ENCODE measurements around the gene DDX41.

Gene DDX41

DNA sequence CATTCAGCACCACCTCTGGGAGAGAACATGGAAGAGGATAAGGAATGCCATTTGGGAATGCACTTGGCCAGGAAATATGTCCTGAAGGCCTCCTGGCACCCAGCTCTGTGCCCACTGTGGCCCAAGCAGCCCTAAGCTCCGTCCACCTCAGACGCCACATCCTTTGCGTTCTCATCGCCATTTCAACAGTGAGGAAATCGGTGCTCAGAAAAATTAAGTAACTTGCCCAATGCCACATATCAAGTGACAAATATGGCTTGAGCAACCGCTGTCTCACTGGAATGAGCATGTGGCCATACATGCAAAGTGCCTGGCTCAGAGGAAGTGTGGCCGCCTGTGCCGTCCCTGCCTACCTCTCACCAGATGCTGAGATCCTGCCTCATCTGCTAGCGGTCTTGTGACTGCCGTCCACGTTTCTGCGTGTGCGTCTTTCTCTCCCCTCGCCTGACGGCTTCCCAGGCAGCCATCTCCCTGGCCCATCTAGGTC is 6.2 kb downstream of the DDX41 start:
- Histone ChIP-seq H3K9me3 (ENCODE audit: control insufficient read depth, low read length) (no peaks in the 10 kb centered on the region), H3K36me3 (ENCODE audit: control insufficient read depth, insufficient read depth, low read length, severe bottlenecking) (peaks cover 55% of the 10 kb centered on the region), H3K27me3 (replicated peaks; ENCODE audit: control insufficient read depth, insufficient read depth, low read length) (no peaks in the 10 kb centered on the region), H3K4me3 (ENCODE audit: low read length) (no peak overlapping the region), H3K9ac (ENCODE audit: low read length) (no peak overlapping the region), H3K4me1 (ENCODE audit: control insufficient read depth, insufficient read depth, low read length) (peaks cover 12% of the 10 kb centered on the region)
- no peak for DNase-seq (ENCODE audit: low read depth)

DNA sequence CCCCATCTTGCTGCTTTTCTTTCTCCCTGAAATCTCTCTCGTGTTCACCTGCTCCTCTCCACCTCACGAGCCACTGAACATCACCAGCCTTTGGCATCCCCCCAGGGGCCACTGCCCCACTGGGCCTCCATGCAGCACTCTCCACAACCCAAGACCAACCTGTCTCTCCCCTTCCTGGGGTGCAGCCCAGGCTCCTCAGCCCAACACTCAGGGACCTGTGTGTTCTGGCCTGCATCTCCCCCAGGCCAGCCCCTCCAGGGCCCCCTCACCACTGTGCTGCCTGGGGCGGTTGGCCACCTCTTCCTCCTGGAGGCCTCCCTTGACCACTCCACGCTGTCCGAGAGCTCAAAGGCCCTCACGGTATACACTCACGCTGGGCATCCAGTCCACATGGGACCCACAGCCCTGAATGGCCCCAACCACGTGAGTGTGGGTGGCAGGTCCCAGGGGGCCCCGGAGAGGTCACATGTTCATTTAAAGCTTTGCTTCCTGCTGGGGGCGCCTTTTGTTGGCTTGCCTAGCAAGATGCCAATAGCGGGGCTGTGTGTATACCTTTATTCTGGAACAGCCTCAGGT is 6.7 kb downstream of the DDX41 start:
- Histone ChIP-seq H3K36me3 (ENCODE audit: control insufficient read depth, insufficient read depth, low read length, severe bottlenecking) (peaks cover 50% of the 10 kb centered on the region), H3K4me1 (ENCODE audit: control insufficient read depth, insufficient read depth, low read length) (peaks cover 6% of the 10 kb centered on the region)

DNA sequence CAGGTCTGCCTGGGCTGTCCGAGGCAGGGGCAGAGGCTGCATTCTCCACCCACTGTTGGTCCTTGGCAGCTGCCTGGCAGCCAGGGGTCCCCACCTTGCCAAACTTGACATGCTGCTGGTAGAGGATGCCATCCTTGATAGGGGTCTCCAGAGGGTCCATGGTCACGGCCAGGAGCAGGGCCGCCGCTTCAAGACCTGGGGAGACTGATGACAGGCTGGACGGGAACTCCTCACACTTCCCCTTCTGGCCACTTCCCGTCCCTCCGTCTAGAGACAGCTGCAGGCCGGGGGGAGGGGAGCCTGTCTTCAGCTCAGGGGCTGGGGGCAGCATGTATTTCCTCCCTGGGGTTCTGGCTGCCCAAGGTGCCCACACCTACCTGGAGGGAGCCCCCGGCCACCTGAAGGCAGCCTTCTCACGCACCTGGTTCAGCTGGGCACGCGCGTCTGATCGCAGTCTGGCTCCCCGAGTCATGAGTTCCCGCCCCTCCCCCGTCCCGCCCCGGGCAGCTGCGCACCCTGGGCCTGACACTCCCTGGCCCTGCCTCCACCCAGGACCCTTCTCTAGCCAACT is 7.3 kb downstream of the DDX41 start, which contains the start of gene DOK3:
Gene DOK3 (minus strand): TSS at position 446 of the 571 bp plus-strand sequence. CDS start 286 bp downstream, at position 160.
- peaks cover 44% of the 10 kb centered on the region for H3K36me3 ChIP-seq (ENCODE audit: control insufficient read depth, insufficient read depth, low read length, severe bottlenecking)
- H3K27me3 ChIP-seq (replicated peaks; ENCODE audit: control insufficient read depth, insufficient read depth, low read length), result no peaks in the 10 kb centered on the region
- peaks cover 3% of the 10 kb centered on the region for H3K4me1 ChIP-seq (ENCODE audit: control insufficient read depth, insufficient read depth, low read length)
- no peak within 1 kb of the TSS for H3K4me3 ChIP-seq (ENCODE audit: low read length)
- no peak for DNase-seq (ENCODE audit: low read depth)
- H3K9me3 ChIP-seq (ENCODE audit: control insufficient read depth, low read length), result no peaks in the 10 kb centered on the region
- no peak within 1 kb of the TSS for H3K9ac ChIP-seq (ENCODE audit: low read length)

More for the DNA sequence above, 6.7 kb downstream of the DDX41 start:
- DNase-seq (ENCODE audit: low read depth), result no peak
- Histone ChIP-seq H3K9me3 (ENCODE audit: control insufficient read depth, low read length) (no peaks in the 10 kb centered on the region), H3K4me3 (ENCODE audit: low read length) (no peak overlapping the region), H3K27me3 (replicated peaks; ENCODE audit: control insufficient read depth, insufficient read depth, low read length) (no peaks in the 10 kb centered on the region), H3K9ac (ENCODE audit: low read length) (no peak overlapping the region)

DNA sequence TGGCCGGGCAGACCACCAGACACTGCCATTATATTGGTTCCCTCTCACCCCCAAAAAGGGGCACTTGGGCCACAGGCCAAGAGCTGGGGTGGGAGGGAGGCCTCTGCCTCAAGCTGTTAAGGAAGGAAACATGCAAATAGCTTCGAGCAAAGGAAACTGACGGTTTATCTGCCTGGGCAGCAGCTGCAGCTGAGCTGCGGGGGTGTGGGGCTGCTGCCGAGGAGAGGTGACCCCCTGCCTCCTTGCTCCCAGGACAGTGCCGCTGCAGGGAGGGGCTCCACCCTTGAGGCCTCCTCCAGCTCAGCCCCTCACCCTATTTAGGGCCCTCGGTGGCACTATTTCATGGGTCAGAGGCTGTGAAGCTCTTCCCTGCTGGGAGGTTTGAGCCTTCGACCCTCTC is 7.9 kb downstream of the DDX41 start:
- no peak for DNase-seq (ENCODE audit: low read depth)

DNA sequence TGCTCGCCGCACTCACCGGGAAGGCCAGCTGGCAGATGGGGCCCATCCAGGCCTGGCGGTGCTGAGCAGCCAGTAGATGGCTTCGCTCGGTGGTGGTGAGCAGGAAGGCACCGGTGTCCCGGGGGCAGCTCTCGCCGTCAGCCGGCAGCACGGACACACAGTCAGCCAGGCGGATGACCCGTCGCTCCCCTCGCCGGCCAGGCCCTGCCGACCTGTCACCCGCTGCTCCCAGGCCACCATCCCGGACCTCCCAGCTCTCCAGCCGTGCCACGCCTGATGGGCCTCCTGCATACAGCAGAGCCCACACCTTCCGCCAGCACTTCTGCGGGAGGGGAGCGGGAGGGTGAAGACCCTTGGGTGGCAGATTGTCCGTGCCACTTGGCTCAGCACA is 8.5 kb downstream of the DDX41 start:
- Histone ChIP-seq H3K4me1 (ENCODE audit: control insufficient read depth, insufficient read depth, low read length) (peaks cover 3% of the 10 kb centered on the region), H3K36me3 (ENCODE audit: control insufficient read depth, insufficient read depth, low read length, severe bottlenecking) (peaks cover 34% of the 10 kb centered on the region), H3K9me3 (ENCODE audit: control insufficient read depth, low read length) (no peaks in the 10 kb centered on the region), H3K4me3 (ENCODE audit: low read length) (no peak overlapping the region), H3K9ac (ENCODE audit: low read length) (no peak overlapping the region), H3K27me3 (replicated peaks; ENCODE audit: control insufficient read depth, insufficient read depth, low read length) (no peaks in the 10 kb centered on the region)
- no peak for DNase-seq (ENCODE audit: low read depth)

More for the DNA sequence above, 7.9 kb downstream of the DDX41 start:
- H3K9ac ChIP-seq (ENCODE audit: low read length), result no peak overlapping the region
- peaks cover 37% of the 10 kb centered on the region for H3K36me3 ChIP-seq (ENCODE audit: control insufficient read depth, insufficient read depth, low read length, severe bottlenecking)
- no peak overlapping the region for H3K4me3 ChIP-seq (ENCODE audit: low read length)
- no peaks in the 10 kb centered on the region for H3K27me3 ChIP-seq (replicated peaks; ENCODE audit: control insufficient read depth, insufficient read depth, low read length)
- H3K9me3 ChIP-seq (ENCODE audit: control insufficient read depth, low read length), result no peaks in the 10 kb centered on the region
- peaks cover 3% of the 10 kb centered on the region for H3K4me1 ChIP-seq (ENCODE audit: control insufficient read depth, insufficient read depth, low read length)

DNA sequence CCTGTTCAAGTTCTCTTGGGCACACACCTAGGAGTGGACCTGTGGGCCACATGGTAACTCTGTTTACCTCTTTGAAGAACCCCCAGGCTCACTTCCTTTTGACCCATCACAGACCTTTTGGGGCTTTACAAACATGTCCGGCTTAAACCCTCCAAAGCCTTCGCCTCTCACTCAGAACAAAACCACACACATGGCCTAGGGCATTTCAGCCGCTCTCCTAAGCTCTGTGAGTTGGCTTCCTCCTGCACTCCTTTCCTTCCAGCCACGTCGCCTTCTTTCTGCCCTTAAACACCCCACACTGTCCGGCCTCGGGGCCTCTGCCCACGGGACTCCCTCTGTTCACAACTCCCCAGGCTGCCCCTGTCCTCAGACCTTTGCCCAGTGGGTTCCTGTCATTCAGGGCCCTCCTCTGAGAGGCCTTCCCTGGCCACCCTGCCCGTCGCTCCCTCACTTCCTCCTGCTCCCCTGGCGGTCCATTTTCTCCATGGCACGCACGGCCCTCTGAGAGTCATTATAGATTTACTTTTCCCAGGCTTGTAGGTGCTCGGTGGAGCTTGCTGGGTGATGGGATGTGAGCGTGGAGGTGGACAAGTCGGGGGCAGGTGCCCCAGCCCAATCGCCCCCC is 9.1 kb downstream of the DDX41 start:
- Histone ChIP-seq H3K4me1 (ENCODE audit: control insufficient read depth, insufficient read depth, low read length) (peaks cover 3% of the 10 kb centered on the region), H3K27me3 (replicated peaks; ENCODE audit: control insufficient read depth, insufficient read depth, low read length) (no peaks in the 10 kb centered on the region), H3K36me3 (ENCODE audit: control insufficient read depth, insufficient read depth, low read length, severe bottlenecking) (peaks cover 29% of the 10 kb centered on the region), H3K4me3 (ENCODE audit: low read length) (no peak overlapping the region), H3K9ac (ENCODE audit: low read length) (no peak overlapping the region), H3K9me3 (ENCODE audit: control insufficient read depth, low read length) (no peaks in the 10 kb centered on the region)
- no peak for DNase-seq (ENCODE audit: low read depth)

DNA sequence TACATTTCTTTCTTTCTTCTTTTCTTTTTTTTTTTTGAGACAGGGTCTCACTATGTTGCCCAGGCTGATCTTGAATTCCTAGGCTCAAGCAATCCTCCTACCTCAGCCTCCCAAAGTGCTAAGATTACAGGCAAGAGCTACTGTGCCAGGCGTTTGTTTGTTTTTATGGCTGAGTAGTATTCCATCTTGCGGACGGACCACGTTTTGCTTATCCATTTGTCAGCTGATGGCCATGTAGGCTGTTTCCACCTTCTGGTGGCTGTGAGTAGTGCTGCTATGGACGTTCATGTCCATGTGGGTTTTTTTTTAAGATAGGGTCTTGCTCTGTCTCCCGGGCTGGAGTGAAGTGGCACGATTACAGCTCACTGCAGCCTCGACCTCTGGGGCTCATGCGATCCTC is 9.6 kb downstream of the DDX41 start:
- H3K9me3 ChIP-seq (ENCODE audit: control insufficient read depth, low read length), result no peaks in the 10 kb centered on the region
- H3K27me3 ChIP-seq (replicated peaks; ENCODE audit: control insufficient read depth, insufficient read depth, low read length), result no peaks in the 10 kb centered on the region
- peak; percentile 26 for DNase-seq (ENCODE audit: low read depth)
- no peak overlapping the region for H3K9ac ChIP-seq (ENCODE audit: low read length)
- peaks cover 3% of the 10 kb centered on the region for H3K4me1 ChIP-seq (ENCODE audit: control insufficient read depth, insufficient read depth, low read length)
- H3K36me3 ChIP-seq (ENCODE audit: control insufficient read depth, insufficient read depth, low read length, severe bottlenecking), result peaks cover 23% of the 10 kb centered on the region
- H3K4me3 ChIP-seq (ENCODE audit: low read length), result no peak overlapping the region

DNA sequence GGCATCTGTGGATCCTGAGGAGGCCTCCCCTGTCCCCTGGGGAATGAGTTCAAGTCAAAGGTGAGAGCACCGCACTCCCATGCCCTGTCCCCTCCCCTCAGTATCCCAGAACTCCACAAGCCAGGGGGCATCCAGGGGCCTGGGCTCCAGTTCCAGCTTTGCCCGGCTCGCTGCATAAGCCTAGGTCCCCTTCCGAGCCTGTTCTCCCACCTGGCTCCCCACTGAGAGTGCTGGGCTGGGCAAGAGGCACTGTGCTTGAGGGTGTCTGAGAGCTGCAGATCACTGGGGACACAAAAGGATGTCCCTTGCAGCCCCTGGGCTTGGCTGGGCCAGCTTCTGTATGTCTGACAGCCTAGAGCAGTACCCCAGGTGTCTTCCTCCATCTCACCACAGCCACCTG is 11.7 kb downstream of the DDX41 start:
- DNase-seq (ENCODE audit: low read depth), result no peak
- Histone ChIP-seq H3K4me1 (ENCODE audit: control insufficient read depth, insufficient read depth, low read length) (no peaks in the 10 kb centered on the region), H3K4me3 (ENCODE audit: low read length) (no peak overlapping the region), H3K9ac (ENCODE audit: low read length) (no peak overlapping the region), H3K27me3 (replicated peaks; ENCODE audit: control insufficient read depth, insufficient read depth, low read length) (no peaks in the 10 kb centered on the region), H3K9me3 (ENCODE audit: control insufficient read depth, low read length) (no peaks in the 10 kb centered on the region), H3K36me3 (ENCODE audit: control insufficient read depth, insufficient read depth, low read length, severe bottlenecking) (peaks cover 3% of the 10 kb centered on the region)

DNA sequence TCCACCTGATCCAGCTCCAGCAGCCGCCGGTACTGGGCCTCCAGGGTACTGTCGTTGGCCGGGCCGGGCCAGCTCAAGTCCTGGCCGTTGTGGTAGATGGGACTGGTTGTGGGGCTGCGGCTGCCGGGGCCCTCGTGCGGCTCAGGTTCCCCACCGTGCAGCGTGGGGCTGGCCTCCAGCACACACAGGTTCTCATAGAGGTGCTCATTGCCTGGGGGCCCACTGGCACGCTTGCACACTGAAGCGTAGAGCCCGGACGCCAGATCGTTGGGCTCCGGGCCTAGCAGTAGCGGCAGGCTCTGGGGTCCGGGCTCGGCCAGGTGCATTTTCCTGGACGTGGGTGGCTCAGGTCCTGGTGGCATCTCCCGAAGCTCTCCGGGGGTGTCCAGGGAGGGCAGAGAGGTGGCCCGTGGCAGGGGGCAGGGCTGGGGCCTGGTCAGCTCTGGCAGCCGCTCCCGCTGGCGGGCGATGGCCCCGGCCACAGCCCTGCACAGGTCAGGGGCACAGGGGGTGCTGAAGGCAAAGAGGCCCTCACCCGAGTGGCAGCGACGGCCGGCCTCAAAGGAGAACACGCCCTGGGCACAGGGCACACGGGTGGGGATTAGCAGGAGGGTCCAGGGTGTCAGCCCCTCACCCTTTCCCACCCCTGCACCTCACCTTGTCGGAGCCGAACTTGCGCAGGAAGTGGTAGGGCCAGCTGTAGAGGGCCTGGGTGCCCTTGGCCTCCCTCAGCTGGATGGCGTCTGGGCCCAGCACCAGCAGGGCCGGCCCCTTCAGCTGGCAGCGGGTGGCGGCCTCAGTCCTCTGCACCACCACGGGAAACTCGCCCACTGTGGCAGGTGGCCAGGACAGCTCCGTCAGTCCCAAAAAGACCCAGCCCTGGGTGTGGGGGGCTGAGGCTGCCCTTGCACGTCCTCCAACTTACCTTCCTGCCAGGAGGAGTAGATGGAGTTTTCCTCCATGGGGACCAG is 12.4 kb downstream of the DDX41 start:
- Histone ChIP-seq H3K27me3 (replicated peaks; ENCODE audit: control insufficient read depth, insufficient read depth, low read length) (no peaks in the 10 kb centered on the region), H3K4me1 (ENCODE audit: control insufficient read depth, insufficient read depth, low read length) (no peaks in the 10 kb centered on the region), H3K4me3 (ENCODE audit: low read length) (no peak overlapping the region), H3K36me3 (ENCODE audit: control insufficient read depth, insufficient read depth, low read length, severe bottlenecking) (peaks cover 3% of the 10 kb centered on the region), H3K9ac (ENCODE audit: low read length) (no peak overlapping the region), H3K9me3 (ENCODE audit: control insufficient read depth, low read length) (no peaks in the 10 kb centered on the region)
- no peak for DNase-seq (ENCODE audit: low read depth)

DNA sequence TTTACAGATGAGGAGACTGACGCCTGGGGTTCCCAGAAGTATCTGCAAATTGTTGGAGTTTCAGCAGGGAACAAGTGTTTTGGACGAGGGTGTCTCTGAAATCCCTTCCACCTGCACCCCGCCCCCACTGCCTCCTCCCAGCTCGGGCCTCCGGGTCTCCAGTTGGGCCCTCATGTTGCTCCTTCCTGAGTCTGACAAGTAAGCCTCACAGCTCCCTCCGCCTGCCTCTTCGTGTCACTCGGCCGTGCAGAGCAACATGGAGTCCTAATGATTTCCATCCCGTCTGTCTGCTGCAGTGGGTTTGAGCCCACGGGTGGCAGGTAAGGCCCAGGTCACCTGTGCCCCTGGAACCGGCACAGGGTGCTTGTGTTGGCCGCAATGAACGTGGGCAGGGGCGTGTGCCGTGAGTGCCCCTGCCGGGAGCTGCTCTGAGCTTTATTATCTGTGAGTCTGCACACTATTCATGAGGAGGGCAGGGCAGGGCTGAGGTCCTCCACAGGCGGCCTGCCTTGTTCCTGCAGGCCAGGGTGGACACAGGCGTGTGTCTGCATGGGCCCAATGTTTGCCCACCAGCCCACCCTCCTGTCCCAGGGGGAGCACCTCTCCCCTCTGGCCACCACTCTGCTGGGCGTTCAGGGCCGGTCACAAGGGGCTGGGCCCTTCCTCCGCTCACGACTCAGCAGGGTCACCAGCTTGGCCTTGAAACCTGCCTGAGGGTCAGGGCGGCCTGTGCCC is 13.2 kb downstream of the DDX41 start:
- H3K9ac ChIP-seq (ENCODE audit: low read length), result no peak overlapping the region
- DNase-seq (ENCODE audit: low read depth), result no peak
- H3K36me3 ChIP-seq (ENCODE audit: control insufficient read depth, insufficient read depth, low read length, severe bottlenecking), result peaks cover 3% of the 10 kb centered on the region
- no peak overlapping the region for H3K4me3 ChIP-seq (ENCODE audit: low read length)
- no peaks in the 10 kb centered on the region for H3K4me1 ChIP-seq (ENCODE audit: control insufficient read depth, insufficient read depth, low read length)
- no peaks in the 10 kb centered on the region for H3K9me3 ChIP-seq (ENCODE audit: control insufficient read depth, low read length)
- no peaks in the 10 kb centered on the region for H3K27me3 ChIP-seq (replicated peaks; ENCODE audit: control insufficient read depth, insufficient read depth, low read length)
